Measurements from ENCODE around the gene CERS1.

CERS1 gene, protein sequence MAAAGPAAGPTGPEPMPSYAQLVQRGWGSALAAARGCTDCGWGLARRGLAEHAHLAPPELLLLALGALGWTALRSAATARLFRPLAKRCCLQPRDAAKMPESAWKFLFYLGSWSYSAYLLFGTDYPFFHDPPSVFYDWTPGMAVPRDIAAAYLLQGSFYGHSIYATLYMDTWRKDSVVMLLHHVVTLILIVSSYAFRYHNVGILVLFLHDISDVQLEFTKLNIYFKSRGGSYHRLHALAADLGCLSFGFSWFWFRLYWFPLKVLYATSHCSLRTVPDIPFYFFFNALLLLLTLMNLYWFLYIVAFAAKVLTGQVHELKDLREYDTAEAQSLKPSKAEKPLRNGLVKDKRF

DNA sequence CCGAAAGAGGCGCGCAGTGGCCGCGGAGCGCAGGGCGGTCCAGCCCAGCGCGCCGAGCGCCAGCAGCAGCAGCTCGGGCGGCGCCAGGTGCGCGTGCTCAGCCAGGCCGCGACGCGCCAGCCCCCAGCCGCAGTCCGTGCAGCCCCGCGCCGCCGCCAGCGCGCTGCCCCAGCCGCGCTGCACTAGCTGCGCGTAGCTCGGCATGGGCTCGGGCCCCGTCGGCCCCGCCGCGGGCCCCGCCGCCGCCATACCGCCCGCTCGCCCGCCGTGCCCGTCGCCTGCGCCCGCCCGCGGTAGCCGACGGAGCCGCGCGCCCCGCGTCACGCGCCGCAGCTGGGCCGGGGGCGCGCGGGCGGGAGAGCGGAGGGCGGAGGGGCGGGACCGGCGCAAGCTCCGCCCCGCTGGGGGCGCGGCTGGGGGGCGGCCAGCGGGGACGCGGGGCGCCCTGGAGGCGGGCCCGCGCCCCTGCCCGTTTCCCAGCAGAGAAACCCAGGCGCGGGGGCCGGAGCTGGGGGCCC lies at the start of gene CERS1:
Gene CERS1, minus strand, starts transcription at position 335 of the 518 bp plus-strand sequence. Its CDS starts 86 bp downstream, at position 249.
- POLR2A ChIA-PET: no interaction called here
- no peak for DNase-seq (ENCODE audit: extremely low spot score)
- CTCF ChIA-PET: no interaction called here
- TF ChIP-seq, protein P1, sequence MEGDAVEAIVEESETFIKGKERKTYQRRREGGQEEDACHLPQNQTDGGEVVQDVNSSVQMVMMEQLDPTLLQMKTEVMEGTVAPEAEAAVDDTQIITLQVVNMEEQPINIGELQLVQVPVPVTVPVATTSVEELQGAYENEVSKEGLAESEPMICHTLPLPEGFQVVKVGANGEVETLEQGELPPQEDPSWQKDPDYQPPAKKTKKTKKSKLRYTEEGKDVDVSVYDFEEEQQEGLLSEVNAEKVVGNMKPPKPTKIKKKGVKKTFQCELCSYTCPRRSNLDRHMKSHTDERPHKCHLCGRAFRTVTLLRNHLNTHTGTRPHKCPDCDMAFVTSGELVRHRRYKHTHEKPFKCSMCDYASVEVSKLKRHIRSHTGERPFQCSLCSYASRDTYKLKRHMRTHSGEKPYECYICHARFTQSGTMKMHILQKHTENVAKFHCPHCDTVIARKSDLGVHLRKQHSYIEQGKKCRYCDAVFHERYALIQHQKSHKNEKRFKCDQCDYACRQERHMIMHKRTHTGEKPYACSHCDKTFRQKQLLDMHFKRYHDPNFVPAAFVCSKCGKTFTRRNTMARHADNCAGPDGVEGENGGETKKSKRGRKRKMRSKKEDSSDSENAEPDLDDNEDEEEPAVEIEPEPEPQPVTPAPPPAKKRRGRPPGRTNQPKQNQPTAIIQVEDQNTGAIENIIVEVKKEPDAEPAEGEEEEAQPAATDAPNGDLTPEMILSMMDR (IDR thresholded peaks at IDR 0.05; ENCODE audit: control extremely low read depth, extremely low read depth, low read depth, missing control alignments): no peak

DNA sequence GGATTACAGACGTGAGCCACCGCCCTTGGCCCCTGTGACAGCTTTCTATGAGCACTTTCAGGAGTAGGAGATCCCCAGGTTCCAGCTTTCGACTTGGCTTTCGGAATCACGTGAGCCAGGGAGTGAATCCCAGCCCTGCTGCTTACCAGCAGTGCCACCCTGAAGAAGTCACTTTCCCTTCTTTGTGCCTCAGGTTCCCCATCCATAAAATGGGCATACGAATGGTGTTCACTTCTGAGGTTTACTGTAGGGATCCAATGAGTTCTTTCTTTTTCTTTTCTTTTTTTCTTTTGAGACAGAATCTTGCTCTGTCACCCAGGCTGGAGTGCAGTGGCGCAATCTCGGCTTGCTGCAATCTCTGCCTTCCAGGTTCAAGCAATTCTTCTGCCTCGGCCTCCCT lies 49.3 kb upstream of the CERS1 start:
- TF ChIP-seq, protein P1 (IDR thresholded peaks at IDR 0.05; ENCODE audit: control extremely low read depth, extremely low read depth, low read depth, missing control alignments): no peak
- POLR2A ChIA-PET: no interaction called here
- CTCF ChIA-PET: interaction anchor here (0.7 kb wide), 1 partner anchor 356 kb away, joined by 3 read pairs; no protein-coding TSS in a partner anchor
- no peak for DNase-seq (ENCODE audit: extremely low spot score)

DNA sequence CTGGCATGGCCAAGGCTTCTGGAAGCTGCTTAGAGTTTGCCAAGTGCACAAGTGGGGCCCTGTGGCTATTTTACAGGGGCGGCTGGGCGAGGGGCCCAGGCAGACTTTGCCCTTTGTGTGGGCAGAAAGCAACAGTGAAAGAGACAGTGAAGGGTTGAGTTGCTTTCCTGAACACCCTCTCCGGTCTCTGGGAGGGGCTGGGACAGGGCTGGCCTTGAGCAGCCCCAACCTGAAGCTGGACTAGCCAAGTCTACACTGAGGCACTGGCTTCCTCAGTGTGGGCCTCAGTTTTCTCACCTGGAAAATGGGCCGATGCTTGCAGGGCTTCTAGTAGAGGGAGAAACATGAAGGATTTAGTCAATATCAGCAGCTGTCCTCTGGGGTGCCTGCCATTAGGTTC lies 47.5 kb upstream of the CERS1 start:
- CTCF ChIA-PET: no interaction called here
- TF ChIP-seq, protein P1 (IDR thresholded peaks at IDR 0.05; ENCODE audit: control extremely low read depth, extremely low read depth, low read depth, missing control alignments): no peak
- POLR2A ChIA-PET: no interaction called here
- DNase-seq (ENCODE audit: extremely low spot score): no peak

- no peak for DNase-seq (ENCODE audit: extremely low spot score)
- TF ChIP-seq, protein P1 (IDR thresholded peaks at IDR 0.05; ENCODE audit: control extremely low read depth, extremely low read depth, low read depth, missing control alignments): no peak
- CTCF ChIA-PET: no interaction called here
- POLR2A ChIA-PET: no interaction called here
Observed at GRCh38 chr19:18942692-18943091, 46.7 kb upstream of the CERS1 start.

DNA sequence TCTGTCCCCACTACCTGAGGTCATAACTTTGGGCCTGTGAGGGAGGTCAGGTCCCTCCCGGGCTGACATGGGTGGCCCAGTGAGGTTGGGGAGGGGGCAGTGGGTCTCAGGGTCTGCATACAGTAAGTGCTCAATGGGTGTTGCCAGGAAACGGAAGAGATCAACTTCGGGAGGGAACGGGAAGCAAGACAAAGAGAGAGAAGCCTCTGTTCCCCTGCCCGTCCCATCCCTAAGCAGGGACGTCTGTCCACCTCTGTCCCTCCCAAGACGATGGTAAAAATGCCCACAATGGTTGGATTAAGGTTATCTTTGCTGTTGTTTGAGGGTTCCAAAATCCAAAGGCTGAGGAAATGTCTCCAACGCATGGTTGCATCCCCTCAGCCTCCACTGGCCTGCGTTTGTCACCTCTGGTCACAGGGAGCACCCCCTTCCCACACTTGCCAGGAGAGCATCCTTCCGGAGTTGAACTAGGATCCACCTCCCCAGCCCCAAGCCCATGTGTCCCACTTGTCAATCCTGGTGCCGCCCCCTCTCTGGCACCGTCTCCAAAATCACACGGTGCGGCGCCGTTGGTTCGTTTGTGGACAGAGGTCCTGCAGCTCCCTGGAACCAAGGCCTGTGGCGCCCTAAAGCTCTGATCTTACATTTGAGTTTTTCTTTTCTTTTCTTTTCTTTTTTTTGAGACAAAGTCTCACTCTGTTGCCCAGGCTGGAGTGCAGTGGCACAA lies 45.8 kb upstream of the CERS1 start:
- ChIA-PET CTCF (no interaction called here), POLR2A (no interaction called here)
- TF ChIP-seq, protein P1 (IDR thresholded peaks at IDR 0.05; ENCODE audit: control extremely low read depth, extremely low read depth, low read depth, missing control alignments): no peak

GRCh38 chr19:18940769-18941627 lies 45.0 kb upstream of the CERS1 start, which contains the start of gene HOMER3:
Gene HOMER3 (minus strand): TSS chr19:18941217. CDS start chr19:18938982, 2,235 bp downstream.
- TF ChIP-seq, protein P1 (IDR thresholded peaks at IDR 0.05; ENCODE audit: control extremely low read depth, extremely low read depth, low read depth, missing control alignments): peak; percentile 44
- ChIA-PET CTCF (no interaction called here), POLR2A (interaction anchor here (0.5 kb wide), 1 partner anchor 31 kb away, joined by 4 read pairs; no protein-coding TSS in a partner anchor)
- DNase-seq (ENCODE audit: extremely low spot score): peak; percentile 90

More for the DNA sequence above, 45.8 kb upstream of the CERS1 start:
- no peak for DNase-seq (ENCODE audit: extremely low spot score)

Data from GM10248 (cell line).